ENCODE results near the gene DNAJC5G.
"Not testable (repeated sequence)": the region's sequence is repeated elsewhere in the genome, so short reads cannot be mapped to it uniquely, and the experiment has no call there.

DNAJC5G gene

GRCh38 chr2:27312152-27312551 lies 36.9 kb downstream of the DNAJC5G start:
- DNase-seq: no peak

- DNase-seq: no peak
Measured at GRCh38 chr2:27313882-27314645, 38.8 kb downstream of the DNAJC5G start.

GRCh38 chr2:27314709-27315108 lies 39.5 kb downstream of the DNAJC5G start:
- DNase-seq: no peak

GRCh38 chr2:27315122-27315521 lies 39.9 kb downstream of the DNAJC5G start:
- no peak for DNase-seq

- DNase-seq: no peak
Measured at GRCh38 chr2:27316655-27317412, 41.6 kb downstream of the DNAJC5G start.

GRCh38 chr2:27319839-27320238 lies 44.6 kb downstream of the DNAJC5G start:
- not testable (repeated sequence) for DNase-seq

- DNase-seq: no peak
Measured at GRCh38 chr2:27320958-27321543, 45.8 kb downstream of the DNAJC5G start.

- DNase-seq: no peak
Measured at GRCh38 chr2:27322301-27322765, 47.1 kb downstream of the DNAJC5G start.

GRCh38 chr2:27322766-27323595 lies 47.7 kb downstream of the DNAJC5G start, which contains the start of gene MPV17:
TSS of gene MPV17 (minus strand) at chr2:27323097. CDS start at chr2:27322517, 580 bp downstream.
- DNase-seq: peak; percentile 76

- DNase-seq: no peak
Measured at GRCh38 chr2:27323596-27324285, 48.5 kb downstream of the DNAJC5G start.

GRCh38 chr2:27324720-27325119 lies 49.5 kb downstream of the DNAJC5G start:
- DNase-seq: no peak

Measured in NCI-H1048 (cell line).